DMS53 treated with DMSO at 0.1 percent for 48 hours (cell line): ENCODE results near the gene ZNF774.
"Not testable (repeated sequence)": the region's sequence is repeated elsewhere in the genome, so short reads cannot be mapped to it uniquely, and the experiment has no call there.

Experiments used
- DNase-seq: peaks from one replicate; lab custom pipeline; 2025; ENCODE audit not compliant: unreplicated experiment; lab: John Stamatoyannopoulos, UW

ZNF774 gene

GRCh38 chr15:90388462-90389380, 36.6 kb downstream of the ZNF774 start:
- DNase-seq: no peak

- no peak for DNase-seq
Observed at GRCh38 chr15:90389513-90389912, 37.4 kb downstream of the ZNF774 start.

- DNase-seq: no peak
Observed at GRCh38 chr15:90393040-90393439, 41.0 kb downstream of the ZNF774 start.

GRCh38 chr15:90394074-90394473, 42.0 kb downstream of the ZNF774 start:
- no peak for DNase-seq

GRCh38 chr15:90394748-90395442, 42.8 kb downstream of the ZNF774 start:
- DNase-seq: no peak

GRCh38 chr15:90396321-90396720, 44.2 kb downstream of the ZNF774 start:
- DNase-seq: no peak

GRCh38 chr15:90400005-90400758, 48.1 kb downstream of the ZNF774 start:
- no peak for DNase-seq

GRCh38 chr15:90400759-90401314, 48.8 kb downstream of the ZNF774 start:
- peak; percentile 91 for DNase-seq

GRCh38 chr15:90401495-90401894, 49.4 kb downstream of the ZNF774 start:
- DNase-seq: no peak

GRCh38 chr15:90402223-90402622, 50.1 kb downstream of the ZNF774 start:
- peak; percentile 35 for DNase-seq

- no peak for DNase-seq
Observed at GRCh38 chr15:90402767-90403166, 50.7 kb downstream of the ZNF774 start.

- DNase-seq: no peak
Observed at GRCh38 chr15:90405055-90405607, 53.0 kb downstream of the ZNF774 start.

GRCh38 chr15:90407336-90407735, 55.3 kb downstream of the ZNF774 start:
- DNase-seq: no peak

- no peak for DNase-seq
Observed at GRCh38 chr15:90407871-90408317, 55.8 kb downstream of the ZNF774 start.

GRCh38 chr15:90408657-90409056, 56.6 kb downstream of the ZNF774 start:
- no peak for DNase-seq

GRCh38 chr15:90409587-90409986, 57.5 kb downstream of the ZNF774 start:
- not testable (repeated sequence) for DNase-seq

- DNase-seq: not testable (repeated sequence)
Observed at GRCh38 chr15:90410316-90410715, 58.2 kb downstream of the ZNF774 start.

- no peak for DNase-seq
Observed at GRCh38 chr15:90411176-90411575, 59.1 kb downstream of the ZNF774 start.
